ENCODE data around the gene HS6ST2. TPM values are rescaled to one million over a fixed set of nuclear protein-coding genes. Genes with fewer than 3 reads are reported as not detected.

HS6ST2 gene
- not detected in 2 replicates for total RNA-seq

DNA sequence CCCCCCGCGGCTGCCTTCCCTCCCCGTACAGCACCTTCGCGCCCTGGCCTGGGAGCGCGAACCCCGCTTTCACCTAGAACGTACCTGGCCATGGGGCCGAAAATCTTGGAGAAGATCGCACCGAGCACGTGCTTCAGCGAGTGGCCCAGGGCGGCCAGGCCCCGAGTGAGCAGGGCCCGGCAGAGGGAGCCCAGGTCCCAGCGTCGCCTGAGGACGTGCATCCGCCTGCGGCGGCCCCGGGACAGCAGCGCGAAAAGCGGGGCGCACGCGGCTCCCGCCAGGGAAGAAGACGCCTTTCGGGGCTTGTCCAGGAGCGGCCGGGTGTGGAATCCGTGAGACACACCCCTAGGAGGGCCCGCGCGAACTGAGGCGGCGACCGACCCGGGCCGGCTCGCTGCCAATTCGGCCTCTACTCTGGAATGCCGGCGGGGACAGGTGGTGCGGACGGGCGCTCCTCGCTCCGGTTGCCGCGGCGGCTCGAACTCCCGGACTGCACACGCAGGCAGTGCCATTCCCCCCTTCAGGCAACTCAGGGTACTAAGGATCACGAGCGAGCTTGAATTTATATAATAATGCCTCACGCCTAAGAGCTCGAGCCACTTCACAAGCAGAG, at the start of gene HS6ST2:
TSS of gene HS6ST2 (minus strand) at position 539 of the 613 bp plus-strand sequence.
- no peak within 1 kb of the TSS for H3K4me3 ChIP-seq (ENCODE audit: low read depth, low read length)
- TF ChIP-seq, protein P1, sequence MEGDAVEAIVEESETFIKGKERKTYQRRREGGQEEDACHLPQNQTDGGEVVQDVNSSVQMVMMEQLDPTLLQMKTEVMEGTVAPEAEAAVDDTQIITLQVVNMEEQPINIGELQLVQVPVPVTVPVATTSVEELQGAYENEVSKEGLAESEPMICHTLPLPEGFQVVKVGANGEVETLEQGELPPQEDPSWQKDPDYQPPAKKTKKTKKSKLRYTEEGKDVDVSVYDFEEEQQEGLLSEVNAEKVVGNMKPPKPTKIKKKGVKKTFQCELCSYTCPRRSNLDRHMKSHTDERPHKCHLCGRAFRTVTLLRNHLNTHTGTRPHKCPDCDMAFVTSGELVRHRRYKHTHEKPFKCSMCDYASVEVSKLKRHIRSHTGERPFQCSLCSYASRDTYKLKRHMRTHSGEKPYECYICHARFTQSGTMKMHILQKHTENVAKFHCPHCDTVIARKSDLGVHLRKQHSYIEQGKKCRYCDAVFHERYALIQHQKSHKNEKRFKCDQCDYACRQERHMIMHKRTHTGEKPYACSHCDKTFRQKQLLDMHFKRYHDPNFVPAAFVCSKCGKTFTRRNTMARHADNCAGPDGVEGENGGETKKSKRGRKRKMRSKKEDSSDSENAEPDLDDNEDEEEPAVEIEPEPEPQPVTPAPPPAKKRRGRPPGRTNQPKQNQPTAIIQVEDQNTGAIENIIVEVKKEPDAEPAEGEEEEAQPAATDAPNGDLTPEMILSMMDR (IDR thresholded peaks at IDR 0.05; ENCODE audit: insufficient read depth, low read depth, low read length), result no peak
- no peak for DNase-seq (ENCODE audit: low read depth)

DNA sequence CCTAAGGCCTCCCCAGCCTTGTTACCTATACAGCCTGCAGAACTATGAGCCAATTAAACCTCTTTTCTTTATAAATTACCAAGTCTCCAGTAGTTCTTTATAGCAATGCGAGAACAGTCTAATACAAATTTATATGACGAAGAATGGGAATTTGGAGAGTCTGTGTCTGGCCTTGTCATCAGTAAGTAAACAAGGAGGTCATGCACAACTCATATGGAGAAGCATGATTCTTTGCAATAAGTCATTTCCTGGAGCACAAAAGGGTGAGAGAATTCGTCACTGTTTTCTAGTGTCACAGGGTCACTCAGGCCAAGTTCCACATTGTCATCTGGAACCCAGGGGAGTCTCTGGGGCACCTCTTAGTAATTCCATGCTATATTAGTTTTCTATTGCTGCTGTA, 49.0 kb upstream of the HS6ST2 start:
- no peak for DNase-seq (ENCODE audit: low read depth)
- TF ChIP-seq, protein P1 (IDR thresholded peaks at IDR 0.05; ENCODE audit: insufficient read depth, low read depth, low read length), result no peak
- no peak overlapping the region for H3K4me3 ChIP-seq (ENCODE audit: low read depth, low read length)

DNA sequence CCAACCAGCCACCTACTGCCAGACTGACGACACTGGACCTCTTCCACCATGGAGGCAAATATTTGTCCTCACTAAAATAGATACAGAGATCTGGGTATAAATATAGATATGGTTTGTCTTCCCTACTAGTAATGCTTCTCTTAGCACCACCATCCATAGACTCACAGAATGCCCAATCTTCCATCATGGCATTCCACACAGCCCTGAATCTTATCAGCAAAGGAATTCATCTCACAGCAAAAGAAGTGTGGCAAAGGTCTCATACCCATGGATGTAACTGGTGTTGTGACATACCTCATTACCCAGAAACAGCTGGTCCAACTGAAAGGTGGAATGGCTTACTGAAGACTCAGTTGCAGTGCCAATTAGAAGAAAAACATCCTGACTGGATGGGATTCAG, 47.2 kb upstream of the HS6ST2 start:
- TF ChIP-seq, protein P1 (IDR thresholded peaks at IDR 0.05; ENCODE audit: insufficient read depth, low read depth, low read length), result no peak
- no peak for DNase-seq (ENCODE audit: low read depth)
- no peak overlapping the region for H3K4me3 ChIP-seq (ENCODE audit: low read depth, low read length)

DNA sequence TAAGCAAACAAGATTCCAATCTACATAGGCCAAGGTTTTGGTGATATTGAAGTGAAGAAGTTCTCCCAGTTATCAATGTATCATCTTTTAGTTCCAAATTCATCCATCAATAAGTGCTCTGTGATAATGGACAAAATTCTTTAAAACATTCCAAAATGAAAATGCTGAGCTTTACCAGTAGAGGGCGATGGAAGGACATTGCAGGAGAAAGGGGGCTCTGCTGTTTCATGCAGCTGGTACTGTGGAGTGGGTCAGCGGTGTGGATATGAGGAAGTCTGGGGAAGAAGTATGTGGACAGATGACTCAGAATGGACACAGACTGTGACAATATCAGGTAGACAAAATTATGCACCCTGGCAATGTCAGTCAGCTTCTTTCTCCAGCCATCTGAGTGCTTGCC, 46.6 kb upstream of the HS6ST2 start:
- TF ChIP-seq, protein P1 (IDR thresholded peaks at IDR 0.05; ENCODE audit: insufficient read depth, low read depth, low read length), result peak; percentile 63
- DNase-seq (ENCODE audit: low read depth), result no peak
- no peak overlapping the region for H3K4me3 ChIP-seq (ENCODE audit: low read depth, low read length)

DNA sequence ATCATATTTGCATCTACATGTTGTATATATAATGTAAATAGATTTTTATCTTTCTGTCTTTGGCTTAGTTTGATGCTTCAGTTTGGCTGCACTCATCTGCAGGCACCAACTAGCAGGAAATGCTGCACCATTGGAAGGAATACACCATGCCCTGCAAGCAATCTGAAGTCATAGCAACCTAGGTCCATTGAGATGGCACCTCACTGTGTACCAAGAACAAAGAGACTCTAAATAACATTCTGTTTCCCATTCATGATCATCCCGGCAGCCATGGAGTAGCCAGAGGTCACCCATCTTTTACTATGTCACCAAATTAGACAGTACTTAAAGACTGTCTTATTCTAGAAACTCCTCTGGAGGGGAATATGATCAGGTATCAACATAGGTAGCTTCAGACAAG, 40.8 kb upstream of the HS6ST2 start:
- no peak overlapping the region for H3K4me3 ChIP-seq (ENCODE audit: low read depth, low read length)
- DNase-seq (ENCODE audit: low read depth), result no peak
- TF ChIP-seq, protein P1 (IDR thresholded peaks at IDR 0.05; ENCODE audit: insufficient read depth, low read depth, low read length), result no peak

DNA sequence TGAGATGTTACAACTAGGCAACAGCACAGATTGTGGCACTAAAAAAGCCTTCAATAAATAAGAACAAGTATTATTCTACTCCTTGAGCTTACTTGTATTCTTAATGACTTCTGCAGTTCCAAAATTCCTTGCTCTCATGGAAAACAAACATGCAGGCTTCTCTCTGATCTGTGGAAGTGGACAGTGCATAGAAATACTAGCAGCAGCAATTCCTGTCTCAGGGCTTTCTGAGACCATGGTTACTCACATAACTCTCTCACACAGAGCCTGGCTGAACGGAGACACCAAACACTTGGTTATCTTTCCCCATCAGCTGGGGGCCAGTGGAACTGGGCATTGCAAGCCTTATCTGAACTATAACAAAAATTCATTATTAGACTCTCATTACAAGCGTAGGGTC, 32.4 kb upstream of the HS6ST2 start:
- H3K4me3 ChIP-seq (ENCODE audit: low read depth, low read length), result no peak overlapping the region
- DNase-seq (ENCODE audit: low read depth), result no peak
- TF ChIP-seq, protein P1 (IDR thresholded peaks at IDR 0.05; ENCODE audit: insufficient read depth, low read depth, low read length), result no peak

DNA sequence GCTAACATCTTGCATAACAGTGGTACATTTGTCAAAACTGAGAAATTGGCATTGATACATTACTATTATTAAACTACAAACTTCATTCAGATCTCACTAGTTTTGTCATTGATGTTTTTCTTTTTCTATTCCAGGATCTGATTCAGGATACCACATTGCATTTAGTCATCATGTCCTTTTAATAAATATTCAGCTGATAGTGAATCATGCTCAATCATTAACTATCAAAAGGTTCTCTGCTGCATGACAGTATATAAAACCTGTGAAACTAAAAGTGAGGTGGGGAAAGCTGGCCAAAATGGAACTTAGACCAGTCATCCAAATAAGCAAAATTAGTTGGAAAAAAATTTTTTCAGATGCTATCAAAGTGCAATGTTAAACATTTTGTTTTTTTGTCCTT, 28.1 kb upstream of the HS6ST2 start:
- DNase-seq (ENCODE audit: low read depth), result no peak
- TF ChIP-seq, protein P1 (IDR thresholded peaks at IDR 0.05; ENCODE audit: insufficient read depth, low read depth, low read length), result no peak

More for the DNA sequence above, 28.1 kb upstream of the HS6ST2 start:
- no peak overlapping the region for H3K4me3 ChIP-seq (ENCODE audit: low read depth, low read length)
